Activated CD8-positive, alpha-beta T cell treated with anti-CD3 and anti-CD28 coated beads, Interleukin-2, amount 10 ng/mL, durations not matched to agents 7 days and 5 days (primary cell): ENCODE data around the gene RAB8B. TPM values are rescaled to one million over a fixed set of nuclear protein-coding genes. Genes with fewer than 3 reads are reported as not detected.

Experiments used
- ATAC-seq: fragments of 150-1000 bp; cut with Tn5 transposase; one replicate; pipeline ENCODE4 v1.10.0; 2021; ENCODE audit warnings: moderate library complexity
- CTCF ChIA-PET: fragments of 350-600 bp; sonication (Branson Sonifier 250); formaldehyde crosslinking; loops from one replicate; lab custom pipeline; 2021; ENCODE audit warnings: antibody characterized with exemption; lab: Charles Lee
- POLR2A ChIA-PET: fragments of 350-600 bp; sonication (Branson Sonifier 250); formaldehyde crosslinking; loops from one replicate; lab custom pipeline; 2021; ENCODE audit warnings: antibody characterized with exemption; lab: Charles Lee
- DNase-seq: peaks from one replicate; pipeline ENCODE4 v3.0.0-alpha.2; 2020
- H3K27ac Mint-ChIP-seq: one replicate; pipeline ENCODE4 v1.8.0; 2021; ENCODE audit warnings: mild to moderate bottlenecking, mixed read lengths
- H3K27me3 Mint-ChIP-seq: one replicate; pipeline ENCODE4 v1.8.0; 2021; ENCODE audit warnings: low read depth, mixed read lengths
- H3K36me3 Mint-ChIP-seq: one replicate; pipeline ENCODE4 v1.8.0; 2021; ENCODE audit warnings: low read depth, mixed read lengths
- H3K4me1 Mint-ChIP-seq: one replicate; pipeline ENCODE4 v1.8.0; 2021; ENCODE audit warnings: low read depth, mixed read lengths
- H3K4me3 Mint-ChIP-seq: one replicate; pipeline ENCODE4 v1.8.0; 2021; ENCODE audit warnings: mild to moderate bottlenecking, mixed read lengths
- H3K9me3 Mint-ChIP-seq: one replicate; pipeline ENCODE4 v1.8.0; 2022; ENCODE audit warnings: mixed read lengths; ENCODE audit not compliant: insufficient read depth
- total RNA-seq, 2 experiments: library from RNA; stranded (reverse); gene quantifications; one replicate each; pipeline ENCODE4 v1.2.3, GENCODE V29; 2021

RAB8B gene
- total RNA-seq, 2 experiments from 2014 or later = 112 to 113 TPM

DNA sequence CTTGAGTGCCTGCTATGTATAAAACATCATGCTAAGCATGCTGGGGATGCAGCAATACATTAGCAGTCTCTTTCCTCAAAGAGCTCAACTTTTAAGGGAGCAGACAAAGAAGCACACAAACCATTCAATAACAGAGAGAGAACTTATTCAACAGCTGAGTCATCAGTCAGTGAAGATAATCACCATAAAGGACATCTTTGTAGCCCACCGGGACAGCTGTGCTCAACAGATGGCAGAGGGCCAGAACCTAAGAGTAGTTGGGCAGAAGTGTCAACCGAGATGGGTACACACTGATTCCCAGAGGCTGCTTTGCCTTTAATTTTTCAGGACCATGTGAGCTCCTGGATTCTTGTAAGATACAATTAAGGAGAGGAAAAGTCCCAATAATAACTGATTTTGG lies 4.2 kb upstream of the RAB8B start:
- ATAC-seq (no peak), DNase-seq (no peak)
- Mint-ChIP-seq H3K27ac (no peak overlapping the region), H3K4me1 (peaks cover 16% of the 10 kb centered on the region), H3K36me3 (peaks cover 2% of the 10 kb centered on the region), H3K9me3 (no peaks in the 10 kb centered on the region), H3K4me3 (no peak overlapping the region), H3K27me3 (peaks cover 3% of the 10 kb centered on the region)
- ChIA-PET POLR2A (interaction anchor here (0.7 to 1.1 kb wide), 2 partner anchors 8 to 28 kb away, joined by 4 read pairs; partner anchors contain the start of gene RPS27L), CTCF (interaction anchor here (1.1 to 1.9 kb wide), 8 partner anchors 11 to 217 kb away, joined by 3 to 10 read pairs (median 4); no protein-coding TSS in a partner anchor)

DNA sequence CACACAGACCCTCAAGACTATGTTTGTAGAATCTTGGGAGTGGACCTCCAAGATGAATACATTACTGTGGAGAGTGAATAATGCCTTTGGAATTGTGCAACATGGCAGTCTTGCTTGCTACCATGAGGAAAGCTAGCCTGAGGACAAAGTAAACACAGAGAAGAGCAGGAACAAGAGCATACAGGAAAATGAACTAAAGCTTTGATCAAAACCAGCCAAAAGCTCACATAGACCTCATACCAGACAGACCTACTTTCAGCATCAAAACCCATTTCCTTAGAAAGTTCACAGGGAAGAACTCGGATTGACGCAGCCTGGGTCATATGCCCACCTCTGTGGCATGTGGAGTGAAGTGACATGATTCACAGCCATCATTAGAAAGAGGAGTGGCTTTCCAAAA lies 3.3 kb upstream of the RAB8B start:
- POLR2A ChIA-PET = interaction anchor here (0.6 kb wide), 1 partner anchor 47 kb away, joined by 4 read pairs; no protein-coding TSS in a partner anchor
- H3K4me1 Mint-ChIP-seq = peaks cover 19% of the 10 kb centered on the region
- no peaks in the 10 kb centered on the region for H3K9me3 Mint-ChIP-seq
- no peak overlapping the region for H3K4me3 Mint-ChIP-seq
- no peak overlapping the region for H3K27ac Mint-ChIP-seq
- peaks cover 3% of the 10 kb centered on the region for H3K27me3 Mint-ChIP-seq
- CTCF ChIA-PET = interaction anchor here (1.6 to 1.9 kb wide), 3 partner anchors 10 to 13 kb away, joined by 3 to 7 read pairs (median 5); no protein-coding TSS in a partner anchor
- DNase-seq (no peak), ATAC-seq (no peak)
- peaks cover 9% of the 10 kb centered on the region for H3K36me3 Mint-ChIP-seq

DNA sequence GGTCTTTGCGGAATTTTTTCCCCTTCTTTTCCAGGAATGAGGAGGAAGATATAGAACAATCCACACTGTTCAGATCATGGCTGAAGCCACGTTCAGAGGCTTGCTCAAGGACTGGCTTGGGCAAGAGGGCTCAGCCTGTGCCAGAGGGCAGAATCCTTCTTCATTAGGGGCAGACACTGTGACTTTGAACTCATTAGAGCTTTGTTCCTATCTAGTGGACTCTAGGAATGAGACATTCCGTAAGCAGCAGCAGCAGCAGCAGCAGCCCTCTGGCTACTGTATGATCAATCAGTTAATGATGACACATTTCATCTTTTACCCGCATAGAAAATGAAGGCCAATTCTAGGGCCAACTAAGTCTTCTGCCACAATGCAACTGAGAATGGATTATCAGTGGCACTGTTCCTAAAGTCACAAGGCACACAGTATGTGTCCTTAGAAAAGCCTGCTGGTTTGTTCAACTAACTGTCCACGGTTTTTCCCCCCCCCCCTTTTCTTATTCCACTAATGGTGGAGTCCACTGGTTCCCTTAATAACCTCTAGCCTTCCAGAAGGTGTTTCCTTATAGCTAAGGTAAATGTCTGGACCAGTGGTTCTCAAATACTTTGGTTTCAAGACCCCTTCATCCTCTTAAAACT lies 1.7 kb upstream of the RAB8B start:
- H3K27ac Mint-ChIP-seq = no peak overlapping the region
- peaks cover 19% of the 10 kb centered on the region for H3K36me3 Mint-ChIP-seq
- CTCF ChIA-PET = interaction anchor here (0.9 kb wide), 1 partner anchor 20 kb away, joined by 3 read pairs; no protein-coding TSS in a partner anchor
- POLR2A ChIA-PET = interaction anchor here (2.8 kb wide), 1 partner anchor 30 kb away, joined by 20 read pairs; the partner anchor contains the start of gene RPS27L
- DNase-seq (no peak), ATAC-seq (no peak)
- H3K4me1 Mint-ChIP-seq = peaks cover 34% of the 10 kb centered on the region
- peaks cover 3% of the 10 kb centered on the region for H3K27me3 Mint-ChIP-seq
- no peak overlapping the region for H3K4me3 Mint-ChIP-seq
- H3K9me3 Mint-ChIP-seq = no peaks in the 10 kb centered on the region

DNA sequence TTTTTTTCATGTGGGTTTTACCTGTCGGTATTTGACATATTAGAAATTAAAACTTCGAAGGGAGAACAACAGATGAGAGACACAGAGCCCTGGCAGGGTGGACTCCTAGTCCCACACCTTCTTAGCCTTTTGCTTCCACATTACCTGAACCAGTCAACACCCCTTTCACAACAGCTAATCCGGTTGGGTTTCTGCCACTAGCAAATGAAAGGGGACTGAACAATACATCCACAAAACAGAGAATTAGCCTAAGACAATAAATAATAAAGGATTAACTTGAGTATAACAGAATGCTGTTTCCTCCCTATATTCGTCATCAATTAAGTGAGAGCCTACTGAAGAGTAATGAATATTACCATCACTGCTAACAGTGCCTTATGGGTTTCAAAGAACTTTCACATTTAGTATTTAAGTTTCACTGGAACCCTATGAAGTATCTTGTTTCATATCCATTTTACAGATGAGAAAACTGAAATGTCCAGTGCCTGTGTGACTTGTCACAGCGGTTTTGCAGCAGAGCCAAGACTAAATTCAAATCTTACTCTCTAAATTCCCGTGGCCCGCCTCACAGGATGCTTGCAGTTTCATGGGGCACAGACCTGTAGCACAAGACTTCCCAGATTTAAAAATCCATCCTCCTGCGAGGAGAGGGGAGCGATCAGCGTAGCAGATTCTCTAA lies 1.0 kb upstream of the RAB8B start:
- CTCF ChIA-PET = interaction anchor here (0.9 kb wide), 1 partner anchor 21 kb away, joined by 3 read pairs; no protein-coding TSS in a partner anchor
- Mint-ChIP-seq H3K4me1 (peaks cover 41% of the 10 kb centered on the region), H3K27me3 (peaks cover 3% of the 10 kb centered on the region), H3K27ac (peak overlapping the region; percentile 92), H3K36me3 (peaks cover 23% of the 10 kb centered on the region), H3K4me3 (peak overlapping the region; percentile 99), H3K9me3 (no peaks in the 10 kb centered on the region)
- POLR2A ChIA-PET = interaction anchor here (1.0 to 2.8 kb wide), 4 partner anchors 22 to 56 kb away, joined by 3 to 20 read pairs (median 6); partner anchors contain the start of gene RPS27L
- ATAC-seq (no peak), DNase-seq (no peak)

DNA sequence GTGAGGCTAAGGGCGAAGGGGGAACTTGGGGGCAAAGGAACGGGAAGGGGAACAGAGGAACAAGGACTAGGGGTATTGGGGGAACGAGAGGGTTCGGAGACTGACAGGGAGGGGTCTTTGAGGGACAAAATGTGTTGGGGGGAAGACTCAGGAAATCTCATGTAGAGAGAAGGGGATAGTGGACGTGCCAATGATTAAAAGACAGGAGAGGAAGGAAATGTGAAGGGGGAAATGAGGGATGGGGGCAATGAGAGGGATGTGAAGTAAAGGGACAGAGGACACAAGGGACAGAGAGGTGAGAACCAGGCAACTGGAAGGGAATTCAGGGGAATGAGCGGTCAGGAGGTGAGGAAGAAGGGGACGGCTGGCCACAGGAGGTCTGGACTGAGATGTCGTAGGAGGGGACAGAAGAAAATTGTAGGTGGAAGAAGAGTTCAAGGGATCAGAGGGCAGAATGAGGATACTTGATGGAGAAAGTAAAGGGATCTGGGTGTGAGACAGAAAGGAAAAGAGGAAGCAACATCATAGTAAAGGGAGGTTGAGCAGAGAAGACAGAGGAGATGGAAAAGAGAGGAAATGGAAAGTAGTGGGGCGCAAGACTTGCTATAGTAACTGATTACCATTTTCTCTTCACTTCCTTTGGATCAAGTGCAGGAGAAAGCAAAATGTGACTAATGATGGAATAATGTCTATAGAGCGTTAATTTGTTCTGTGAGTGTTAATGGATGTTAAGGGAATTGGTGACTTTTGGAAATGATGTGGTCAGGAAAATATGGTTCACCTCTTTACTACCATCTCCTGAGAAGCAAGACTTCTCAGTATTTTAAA lies 749 bp downstream of the RAB8B start:
- Mint-ChIP-seq H3K9me3 (no peaks in the 10 kb centered on the region), H3K36me3 (peaks cover 35% of the 10 kb centered on the region), H3K27ac (peak overlapping the region; percentile 95), H3K4me1 (peaks cover 56% of the 10 kb centered on the region), H3K27me3 (peaks cover 3% of the 10 kb centered on the region), H3K4me3 (peak overlapping the region; percentile 99)
- CTCF ChIA-PET = interaction anchor here (0.7 to 8.7 kb wide), 10 partner anchors 11 to 318 kb away, joined by 3 to 98 read pairs (median 10); partner anchors contain the start of gene RPS27L
- DNase-seq (no peak), ATAC-seq (no peak)
- POLR2A ChIA-PET = interaction anchor here (1.1 to 6.0 kb wide), 4 partner anchors 13 to 33 kb away, joined by 4 to 58 read pairs (median 32); partner anchors contain the start of gene RPS27L

DNA sequence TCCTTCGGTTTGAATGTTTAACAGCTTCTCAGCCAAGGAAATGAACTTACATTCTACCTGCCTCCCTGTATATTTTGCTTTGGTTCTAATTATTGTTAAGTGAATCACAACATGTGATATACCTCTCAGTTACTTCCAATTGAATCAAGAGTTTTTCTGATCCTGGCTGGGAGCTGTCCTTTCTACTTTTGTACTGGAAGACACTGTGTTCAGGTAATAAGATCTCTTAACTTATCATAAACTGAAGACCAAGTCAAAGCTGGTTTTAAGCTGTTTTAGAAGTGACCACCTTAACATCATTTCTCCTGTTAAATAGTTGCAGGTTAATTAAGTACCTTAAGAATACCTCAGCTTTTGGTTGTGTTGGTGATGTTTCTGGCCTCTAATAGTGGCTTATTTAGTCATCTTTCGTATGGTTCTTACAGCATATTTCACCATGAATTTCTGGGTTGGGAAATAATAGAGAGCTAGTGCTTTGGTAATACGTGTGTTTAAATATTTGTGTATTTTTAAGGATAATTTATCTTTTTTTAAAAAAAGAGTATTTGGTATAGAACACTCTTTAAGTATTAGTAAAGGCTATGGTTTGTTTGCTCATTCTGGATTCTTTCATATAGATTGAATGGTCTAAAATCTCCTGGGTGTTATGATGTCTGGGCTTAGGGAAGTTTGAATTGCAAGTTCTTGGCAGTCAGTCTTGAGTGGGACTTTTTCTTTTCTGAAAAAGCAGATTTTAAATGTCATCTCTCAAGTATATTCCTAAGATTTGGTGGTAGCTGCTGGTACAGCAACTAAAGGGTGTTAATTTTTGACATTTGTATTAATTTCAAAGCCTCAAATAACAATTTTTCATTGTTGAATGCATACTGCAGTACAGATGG lies 1.6 kb downstream of the RAB8B start:
- Mint-ChIP-seq H3K36me3 (peaks cover 42% of the 10 kb centered on the region), H3K9me3 (no peaks in the 10 kb centered on the region), H3K27me3 (peaks cover 2% of the 10 kb centered on the region), H3K4me3 (peak overlapping the region; percentile 99), H3K27ac (peak overlapping the region; percentile 95), H3K4me1 (peaks cover 64% of the 10 kb centered on the region)
- DNase-seq (no peak), ATAC-seq (no peak)
- ChIA-PET POLR2A (interaction anchor here (1.0 to 6.0 kb wide), 10 partner anchors 12 to 314 kb away, joined by 3 to 58 read pairs (median 8); partner anchors contain the start of gene RPS27L), CTCF (interaction anchor here (0.7 to 8.7 kb wide), 13 partner anchors 12 to 317 kb away, joined by 3 to 98 read pairs (median 10); partner anchors contain the start of gene RPS27L)

DNA sequence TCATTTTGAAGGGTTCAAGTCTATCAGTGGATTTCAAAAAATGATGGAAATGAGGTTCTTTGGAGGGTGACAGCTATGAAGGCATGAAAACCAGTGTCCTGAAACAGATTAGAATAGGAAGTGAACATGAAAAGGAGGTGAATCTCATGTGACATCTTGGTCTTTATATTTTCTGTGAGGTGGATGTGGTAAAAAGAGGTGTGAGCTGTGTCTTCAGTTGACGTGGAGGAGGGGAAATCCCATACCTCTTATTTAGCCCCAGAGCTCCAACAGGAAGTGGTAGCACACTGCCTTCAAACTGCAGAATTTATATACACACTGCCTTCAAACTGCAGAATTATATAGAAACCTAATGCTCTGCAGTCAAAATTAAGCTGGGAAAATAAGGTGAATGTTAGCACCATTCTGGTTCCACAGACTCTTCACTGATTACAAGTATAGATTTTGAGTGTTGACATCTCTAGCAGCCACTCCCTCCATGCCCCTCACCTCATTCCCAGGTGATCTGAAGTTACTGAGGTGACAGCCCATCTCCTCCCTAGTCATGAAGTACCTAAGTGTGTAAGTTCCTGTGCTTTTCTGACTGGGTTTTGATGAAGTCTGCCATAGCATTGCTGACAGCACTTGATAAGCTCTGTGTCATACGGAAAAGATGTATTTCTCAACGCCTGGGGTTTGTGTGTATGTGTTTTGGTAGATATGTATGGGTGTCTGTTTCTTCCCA lies 2.7 kb downstream of the RAB8B start:
- H3K4me1 Mint-ChIP-seq = peaks cover 70% of the 10 kb centered on the region
- DNase-seq (peak; percentile 80), ATAC-seq (peak; percentile 48)
- H3K27me3 Mint-ChIP-seq = no peaks in the 10 kb centered on the region
- H3K9me3 Mint-ChIP-seq = no peaks in the 10 kb centered on the region
- POLR2A ChIA-PET = interaction anchor here (0.7 to 6.0 kb wide), 16 partner anchors 11 to 313 kb away, joined by 3 to 58 read pairs (median 4); partner anchors contain the start of gene RPS27L
- peak overlapping the region; percentile 94 for H3K27ac Mint-ChIP-seq
- H3K36me3 Mint-ChIP-seq = peaks cover 49% of the 10 kb centered on the region
- CTCF ChIA-PET = interaction anchor here (0.9 to 8.7 kb wide), 15 partner anchors 11 to 144 kb away, joined by 3 to 98 read pairs (median 8); partner anchors contain the start of gene RPS27L
- H3K4me3 Mint-ChIP-seq = peak overlapping the region; percentile 99

DNA sequence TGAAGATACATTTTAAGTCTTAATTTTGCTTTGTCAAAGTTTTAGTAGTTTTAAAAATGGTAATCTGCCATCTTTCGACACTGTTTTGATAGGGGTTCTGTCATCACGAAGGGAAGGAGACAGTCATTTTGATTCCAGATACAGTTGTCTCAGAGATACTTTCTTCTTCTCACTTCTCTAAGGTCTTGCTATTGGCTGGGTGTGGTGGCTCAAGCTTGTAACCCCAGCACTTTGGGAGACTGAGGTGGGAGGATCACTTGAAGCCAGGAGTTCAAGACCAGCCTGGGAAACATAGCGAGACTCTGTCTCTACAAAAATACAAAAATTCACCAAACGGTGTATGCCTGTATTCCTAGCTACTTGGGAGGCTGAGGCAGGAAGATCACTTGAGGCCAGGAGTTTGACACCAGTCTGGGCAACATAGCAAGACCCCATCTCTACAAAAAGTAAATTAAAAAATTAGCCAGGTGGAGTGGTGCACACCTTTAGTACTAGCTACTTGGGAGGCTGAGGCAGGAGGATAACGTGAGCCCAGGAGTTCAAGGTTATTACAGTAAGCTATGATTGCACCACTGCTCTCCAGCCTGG lies 3.3 kb downstream of the RAB8B start:
- Mint-ChIP-seq H3K27me3 (no peaks in the 10 kb centered on the region), H3K36me3 (peaks cover 53% of the 10 kb centered on the region), H3K9me3 (no peaks in the 10 kb centered on the region), H3K4me3 (peak overlapping the region; percentile 99), H3K27ac (peak overlapping the region; percentile 94), H3K4me1 (peaks cover 75% of the 10 kb centered on the region)
- POLR2A ChIA-PET = interaction anchor here (0.9 to 6.0 kb wide), 11 partner anchors 11 to 99 kb away, joined by 3 to 58 read pairs (median 7); partner anchors contain the start of gene RPS27L
- DNase-seq (no peak), ATAC-seq (no peak)
- CTCF ChIA-PET = interaction anchor here (0.9 to 8.7 kb wide), 9 partner anchors 11 to 145 kb away, joined by 3 to 98 read pairs (median 12); no protein-coding TSS in a partner anchor

DNA sequence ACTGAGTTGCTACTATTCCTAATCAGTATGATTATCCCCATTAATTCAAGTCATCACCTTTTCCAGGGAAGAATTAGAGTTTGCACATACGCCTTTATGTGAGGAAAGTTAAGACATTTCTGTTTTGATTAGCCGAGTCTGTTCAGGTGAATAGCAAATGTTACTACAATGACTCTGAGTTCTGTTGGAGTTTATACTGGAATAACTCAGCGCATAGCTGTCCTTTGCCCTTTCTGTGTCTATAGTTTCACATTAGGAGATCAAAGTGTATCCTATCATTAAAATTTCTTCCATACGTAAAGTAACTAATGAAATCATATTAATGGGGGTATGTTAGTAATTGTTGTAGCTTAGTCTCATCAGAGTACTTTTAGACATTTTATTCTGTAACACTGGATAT lies 4.9 kb downstream of the RAB8B start:
- H3K27me3 Mint-ChIP-seq = no peaks in the 10 kb centered on the region
- H3K4me1 Mint-ChIP-seq = peaks cover 77% of the 10 kb centered on the region
- peak overlapping the region; percentile 86 for H3K27ac Mint-ChIP-seq
- H3K9me3 Mint-ChIP-seq = no peaks in the 10 kb centered on the region
- no peak for ATAC-seq
- POLR2A ChIA-PET = interaction anchor here (0.5 to 6.0 kb wide), 8 partner anchors 9 to 83 kb away, joined by 3 to 58 read pairs (median 8); partner anchors contain the start of genes APH1B and RPS27L
- CTCF ChIA-PET = interaction anchor here (1.3 to 8.7 kb wide), 7 partner anchors 9 to 52 kb away, joined by 3 to 98 read pairs (median 6); no protein-coding TSS in a partner anchor
- H3K4me3 Mint-ChIP-seq = peak overlapping the region; percentile 99
- H3K36me3 Mint-ChIP-seq = peaks cover 66% of the 10 kb centered on the region
- DNase-seq = no peak
